LoVo (cell line): ENCODE measurements around the gene ZCCHC14.
A peak's percentile ranks its signal among the peaks of the same experiment; 100 is the strongest.

ENCODE experiments used
- DNase-seq: peaks from one replicate; pipeline ENCODE4 v3.0.0-alpha.2; 2016; ENCODE audit warnings: low spot score

ZCCHC14 gene

DNA sequence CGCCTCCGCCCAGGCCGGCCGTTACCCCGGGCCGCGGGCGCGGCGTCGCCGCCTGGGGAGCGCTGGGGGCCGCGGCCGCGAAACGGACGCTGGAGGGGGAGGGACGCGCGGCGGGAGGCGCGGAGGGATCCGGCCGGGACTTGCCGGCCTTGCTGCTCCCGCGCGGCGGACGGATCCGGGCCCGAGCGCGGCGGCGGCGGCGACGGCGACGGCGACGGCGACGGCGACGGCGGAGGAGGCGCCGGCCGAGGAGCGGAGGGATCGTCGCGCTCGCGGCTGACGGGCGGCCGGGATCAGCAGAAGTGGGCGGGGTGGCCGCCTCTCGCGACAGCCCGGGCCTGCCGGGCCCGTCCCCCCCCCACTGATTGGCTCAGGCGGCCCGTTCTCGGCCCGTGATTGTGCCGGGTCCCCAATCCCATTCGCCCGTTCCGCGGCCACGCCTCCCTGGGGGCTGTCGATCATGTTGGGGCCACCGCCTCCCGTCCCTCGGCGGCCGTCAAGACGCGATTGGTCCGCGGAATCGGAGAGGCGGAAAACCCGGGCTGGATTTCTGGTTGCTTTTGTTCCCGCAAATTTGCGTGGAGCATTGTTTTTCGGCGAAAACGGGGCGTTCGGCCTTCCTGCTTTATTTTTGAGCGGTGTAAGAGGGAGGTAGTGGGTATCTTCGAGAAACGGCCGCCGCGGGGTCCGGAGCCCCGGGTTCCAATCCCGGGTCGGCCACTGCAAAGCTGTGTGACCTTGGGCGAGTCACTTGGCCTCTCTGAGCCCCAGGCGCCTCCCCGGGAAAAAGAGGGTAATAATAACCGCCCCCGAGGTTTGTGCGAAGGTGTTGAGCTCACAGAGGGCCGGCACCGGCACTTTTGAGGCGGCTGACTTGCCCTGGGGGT lies at the start of gene ZCCHC14:
ZCCHC14 (minus strand) TSS at position 304 of the 887 bp plus-strand sequence. CDS start 786 bp downstream, outside the sequence.
- peak; percentile 97 for DNase-seq

DNA sequence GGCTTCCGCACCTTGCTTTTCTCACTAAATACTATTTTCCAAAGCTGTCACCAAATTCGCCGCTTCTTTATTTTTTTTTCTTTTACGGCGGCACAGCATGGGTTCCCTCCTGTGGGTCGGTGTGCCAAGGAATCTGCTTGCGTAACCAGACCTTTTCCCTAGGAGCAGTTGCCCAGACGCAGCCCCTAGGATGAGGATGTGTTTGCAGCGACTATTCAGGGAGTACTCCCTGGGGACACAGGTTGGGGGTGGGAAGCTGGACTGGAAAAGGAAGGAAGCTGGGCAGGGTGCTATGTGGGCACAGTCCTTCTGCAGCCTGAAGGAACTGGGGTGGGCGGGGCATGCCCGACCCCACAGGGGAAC lies 49.0 kb upstream of the ZCCHC14 start:
- no peak for DNase-seq

DNA sequence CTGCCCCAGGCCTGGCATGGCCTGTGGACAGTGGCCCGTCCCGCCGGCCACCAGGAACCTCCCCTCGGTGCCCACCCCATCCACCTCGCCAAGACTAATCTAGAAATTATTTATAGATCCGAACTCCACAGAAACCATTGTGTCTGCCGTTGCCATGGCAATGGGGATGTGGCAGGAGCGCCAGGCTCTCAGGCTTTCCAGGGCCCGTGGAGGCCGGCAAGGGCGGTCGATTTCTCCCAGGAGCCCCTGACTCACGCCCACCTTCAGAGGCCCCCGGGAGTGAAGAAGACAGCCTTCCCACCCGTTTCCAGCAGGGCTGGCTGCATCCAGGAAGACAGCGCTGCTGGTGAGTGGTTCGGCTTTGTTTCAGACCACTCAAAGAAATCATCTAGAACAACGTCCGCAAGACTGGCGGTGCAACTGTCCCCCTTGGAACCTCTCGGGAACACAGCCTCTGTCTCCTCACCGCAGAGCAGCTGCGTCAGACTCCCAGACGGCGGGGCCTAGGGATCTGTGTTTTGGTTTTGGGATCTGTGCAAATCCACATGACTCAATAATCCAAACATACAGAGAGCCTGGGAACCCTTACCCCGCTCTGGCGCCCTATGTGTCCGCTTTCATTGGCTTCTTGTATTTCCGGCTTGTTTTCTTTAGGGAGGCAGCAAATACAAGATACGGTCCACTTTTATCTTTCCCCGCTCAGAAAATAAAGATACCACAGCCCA lies 48.5 kb upstream of the ZCCHC14 start:
- no peak for DNase-seq

DNA sequence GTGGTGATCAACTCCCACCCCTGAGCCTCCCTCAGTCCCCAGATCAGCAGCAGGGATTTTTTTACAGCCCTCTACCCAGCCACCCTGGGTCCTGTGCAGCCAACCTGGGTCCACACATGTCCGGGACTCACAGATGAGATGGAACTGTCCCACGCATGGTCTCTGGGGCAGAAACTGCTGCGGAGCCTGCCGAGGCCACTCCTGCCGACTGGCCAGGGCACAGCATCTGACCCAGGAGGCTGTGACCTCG lies 48.0 kb upstream of the ZCCHC14 start:
- no peak for DNase-seq

GRCh38 chr16:87540072-87540896 lies 47.5 kb upstream of the ZCCHC14 start:
- no peak for DNase-seq

DNA sequence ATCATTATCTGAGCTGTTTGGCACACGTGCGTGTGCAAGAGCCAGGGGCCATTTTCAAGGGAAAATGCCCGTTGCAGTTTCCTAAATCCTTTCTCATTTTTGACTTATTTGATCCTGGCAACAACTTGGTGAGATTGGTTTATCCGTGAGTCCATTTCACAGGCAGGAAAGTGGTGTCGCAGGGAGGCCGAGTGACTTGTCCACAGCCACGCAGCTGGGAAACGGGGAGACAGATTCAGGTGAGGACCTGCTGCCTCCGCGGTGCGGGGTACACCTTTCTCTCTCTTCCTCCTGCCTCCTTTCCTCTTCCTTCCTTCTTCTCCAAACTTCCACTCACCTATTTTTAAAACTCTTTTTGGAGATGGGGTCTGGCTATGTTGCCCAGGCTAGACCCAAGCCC lies 46.3 kb upstream of the ZCCHC14 start:
- DNase-seq, result no peak

- no peak for DNase-seq
Measured at GRCh38 chr16:87538594-87538993, 45.8 kb upstream of the ZCCHC14 start.

DNA sequence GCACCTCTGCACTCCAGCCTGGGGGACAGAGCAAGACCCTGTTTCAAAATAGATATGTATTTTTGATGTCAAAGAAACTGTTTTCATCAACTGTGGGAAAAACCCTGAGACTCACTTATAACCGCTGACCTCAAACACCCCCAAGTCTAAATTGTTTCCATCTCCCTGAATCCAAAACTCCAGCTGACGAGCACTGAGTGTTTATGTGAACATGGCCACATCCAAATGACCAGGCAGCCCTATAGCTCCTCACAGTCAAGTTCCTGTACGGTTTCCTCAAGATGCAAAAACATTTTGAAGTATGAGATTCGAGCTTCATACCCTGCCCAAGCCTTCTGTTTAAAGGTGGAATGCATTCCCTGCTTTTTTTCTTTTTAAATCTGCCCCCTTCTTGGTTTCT lies 45.3 kb upstream of the ZCCHC14 start:
- DNase-seq, result no peak

DNA sequence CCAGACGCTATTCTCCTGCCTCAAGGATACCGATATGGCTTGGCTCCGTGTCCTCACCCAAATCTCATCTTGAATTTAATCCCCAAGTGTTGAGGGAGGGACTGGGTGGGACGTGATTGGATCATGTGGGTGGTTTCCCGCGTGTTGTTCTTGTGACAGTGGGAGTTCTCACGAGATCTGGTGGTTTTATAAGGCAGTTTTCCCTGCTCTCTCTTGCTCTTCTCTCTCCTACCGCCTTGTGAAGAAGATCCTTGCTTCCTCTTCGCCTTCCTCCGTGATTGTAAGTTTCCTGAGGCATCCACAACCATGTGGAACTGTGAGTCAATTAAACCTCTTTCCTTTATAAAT lies 43.9 kb upstream of the ZCCHC14 start:
- no peak for DNase-seq

DNA sequence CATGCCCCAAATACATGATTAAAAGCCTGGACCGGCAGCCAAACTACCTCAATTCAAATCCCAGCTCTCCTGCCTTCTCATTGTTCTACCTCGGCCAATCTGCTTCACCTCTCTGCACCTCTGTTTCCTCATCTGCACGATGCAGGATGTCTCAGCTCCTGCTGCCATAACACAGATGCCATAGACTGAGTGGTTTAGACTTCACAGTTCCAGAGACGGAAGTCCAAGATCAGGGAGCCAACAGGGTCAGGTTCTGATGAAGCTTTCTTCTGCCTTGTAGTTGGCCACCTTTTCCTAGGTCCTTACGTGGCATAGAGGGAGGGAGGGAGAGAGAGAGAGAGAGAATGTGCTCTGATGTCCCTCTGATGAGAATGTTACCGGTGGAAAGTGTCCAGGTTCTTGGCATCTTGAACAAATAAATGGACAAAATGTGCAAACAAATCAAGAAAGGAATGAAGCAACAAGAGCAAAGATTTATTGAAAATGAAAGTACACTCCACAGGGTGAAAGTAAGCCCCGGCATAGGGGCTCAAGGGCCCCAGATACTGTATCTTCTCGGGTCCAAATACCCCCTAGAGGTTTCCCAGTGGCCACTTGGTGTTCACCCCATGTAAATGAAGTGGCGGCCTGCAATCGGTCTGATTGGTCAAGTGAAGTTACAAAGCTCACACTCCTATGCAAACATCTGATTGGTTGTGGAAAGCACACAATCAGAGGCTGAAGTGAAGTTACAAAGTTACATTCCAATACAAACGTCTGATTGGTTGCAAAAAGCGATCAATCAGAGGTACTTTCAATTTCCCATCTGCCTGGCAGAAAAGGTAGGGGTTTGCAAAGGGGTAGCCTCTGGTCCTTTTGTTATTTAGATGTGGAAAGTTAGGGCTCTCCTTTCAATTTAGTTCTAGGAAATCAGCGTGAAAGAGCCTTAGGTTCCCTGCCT lies 43.3 kb upstream of the ZCCHC14 start:
- DNase-seq, result no peak

- no peak for DNase-seq
Measured at GRCh38 chr16:87535457-87535854, 42.6 kb upstream of the ZCCHC14 start.

DNA sequence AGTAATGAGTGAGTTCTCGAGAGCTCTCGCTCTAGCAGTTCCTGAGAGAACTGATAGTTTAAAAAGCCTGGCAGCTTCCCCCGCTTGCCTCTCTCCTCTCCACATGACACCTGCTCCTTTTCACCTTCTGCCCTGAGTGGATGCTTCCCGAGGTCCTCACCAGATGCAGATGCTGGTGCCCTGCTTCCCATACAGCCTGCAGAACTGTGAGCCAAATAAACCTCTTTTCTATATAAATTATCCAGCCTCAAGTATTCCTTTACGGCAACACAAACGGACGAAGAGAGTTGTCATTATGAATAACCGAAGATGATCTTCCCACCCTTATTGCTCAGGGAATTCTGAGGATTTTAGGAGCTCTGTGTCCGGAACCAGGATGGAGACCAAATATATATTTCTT lies 41.9 kb upstream of the ZCCHC14 start:
- DNase-seq, result no peak

DNA sequence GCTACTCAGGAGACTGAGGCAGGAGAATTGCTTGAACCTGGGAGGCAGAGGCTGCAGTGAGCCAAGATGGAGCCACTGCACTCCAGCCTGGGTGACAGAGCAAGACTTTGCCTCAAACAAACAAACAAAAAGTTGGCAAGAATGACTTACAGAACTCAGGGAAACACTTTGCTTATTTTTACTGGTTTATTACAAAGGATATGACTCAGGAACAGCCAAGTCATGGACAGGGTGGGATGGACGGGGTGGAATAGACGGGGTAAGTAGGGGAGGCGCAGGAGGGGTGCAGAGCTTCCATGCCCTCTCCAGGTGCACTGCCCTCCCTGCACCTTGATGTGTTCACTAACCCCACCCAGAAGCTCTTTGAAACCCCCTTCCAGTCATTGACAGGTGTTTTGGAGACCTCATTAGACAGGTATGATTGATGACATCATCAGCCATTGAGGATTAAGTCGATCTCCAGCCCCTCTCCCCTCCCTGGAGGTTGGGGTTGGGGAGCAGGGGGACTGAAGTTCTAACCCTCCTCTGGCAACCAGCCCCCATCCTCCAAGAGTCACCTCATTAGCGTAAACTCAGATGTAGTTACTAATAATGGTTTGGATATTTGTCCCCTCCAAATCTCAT lies 41.3 kb upstream of the ZCCHC14 start:
- no peak for DNase-seq

DNA sequence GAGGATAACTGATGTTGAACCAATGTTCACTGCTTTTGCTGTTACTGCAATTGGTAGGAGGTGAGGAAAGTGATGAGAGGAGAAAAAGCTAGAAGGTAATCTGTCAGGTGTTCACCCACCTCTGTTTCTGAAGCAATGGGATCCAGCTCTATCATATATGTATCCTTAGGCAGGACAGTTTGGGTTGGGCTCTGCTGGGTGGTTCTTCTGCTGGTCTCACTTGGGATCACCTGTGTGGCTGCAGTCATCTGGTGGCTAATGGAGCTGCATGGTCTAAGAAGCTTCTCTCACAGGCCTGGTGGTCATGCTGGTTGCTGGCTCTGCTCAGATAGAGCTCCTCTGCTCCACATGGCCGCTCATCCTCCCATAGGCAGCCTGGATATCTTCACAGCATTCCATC lies 40.2 kb upstream of the ZCCHC14 start:
- DNase-seq, result no peak

DNA sequence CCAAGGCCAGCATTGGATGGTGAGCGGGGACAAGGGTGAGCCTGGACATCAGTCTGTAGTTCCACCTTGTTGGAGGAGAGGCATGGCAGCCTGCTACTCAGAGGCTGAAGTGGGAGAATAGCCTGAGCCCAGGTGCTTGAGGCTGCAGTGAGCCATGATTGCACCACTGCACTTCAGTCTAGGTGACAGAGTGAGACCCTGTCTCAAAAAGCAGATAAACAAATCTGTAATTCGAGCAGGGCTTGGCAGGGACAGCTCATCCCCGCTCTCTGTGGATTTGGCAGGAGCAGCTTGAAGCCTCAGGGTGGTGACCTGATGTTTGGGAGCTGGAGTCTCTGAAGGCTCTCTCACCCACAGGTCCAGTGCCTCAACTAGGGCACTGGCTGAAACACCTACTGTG lies 38.6 kb upstream of the ZCCHC14 start:
- no peak for DNase-seq

DNA sequence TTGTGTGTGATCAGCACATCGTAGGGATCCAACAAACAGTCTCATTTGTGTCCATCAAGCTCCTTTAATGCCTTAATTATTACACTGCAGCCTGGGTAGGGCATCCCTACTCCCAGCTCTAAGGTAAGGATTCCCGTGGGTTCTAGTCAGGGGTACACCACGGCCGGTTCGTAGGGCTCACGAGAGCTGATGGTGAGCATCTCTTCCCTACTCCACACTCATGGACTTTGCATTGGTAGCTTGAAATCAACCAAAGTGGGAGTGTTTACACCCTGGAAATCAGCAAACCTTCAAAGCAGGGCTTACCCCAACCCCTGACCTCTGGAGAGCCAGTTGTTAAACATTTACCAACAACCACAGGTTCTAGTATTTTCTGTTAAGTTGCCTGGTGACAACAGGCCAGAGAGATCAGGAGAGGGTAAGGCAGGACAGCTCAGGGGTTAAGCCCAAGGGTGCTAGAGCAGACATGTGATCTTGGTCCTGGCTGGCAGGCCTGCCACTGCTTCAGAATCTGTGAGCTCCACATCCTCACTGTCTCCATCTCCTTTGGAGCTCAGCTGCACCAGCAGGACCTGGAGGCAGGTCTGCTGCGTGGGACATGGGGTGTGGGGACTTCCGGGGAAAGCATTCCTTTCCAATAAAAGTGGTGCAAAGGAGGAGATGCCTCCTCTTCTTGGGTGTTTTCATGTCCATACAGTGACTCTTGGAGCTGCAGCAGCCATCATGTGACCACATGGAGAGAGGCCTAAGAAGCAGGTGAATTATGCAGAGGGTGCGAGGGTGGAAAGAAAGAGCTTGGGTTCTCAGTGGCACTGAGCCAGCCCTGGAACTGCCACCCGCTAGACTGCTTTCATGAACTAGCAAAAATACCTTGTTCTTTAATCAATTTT lies 36.1 kb upstream of the ZCCHC14 start:
- no peak for DNase-seq

DNA sequence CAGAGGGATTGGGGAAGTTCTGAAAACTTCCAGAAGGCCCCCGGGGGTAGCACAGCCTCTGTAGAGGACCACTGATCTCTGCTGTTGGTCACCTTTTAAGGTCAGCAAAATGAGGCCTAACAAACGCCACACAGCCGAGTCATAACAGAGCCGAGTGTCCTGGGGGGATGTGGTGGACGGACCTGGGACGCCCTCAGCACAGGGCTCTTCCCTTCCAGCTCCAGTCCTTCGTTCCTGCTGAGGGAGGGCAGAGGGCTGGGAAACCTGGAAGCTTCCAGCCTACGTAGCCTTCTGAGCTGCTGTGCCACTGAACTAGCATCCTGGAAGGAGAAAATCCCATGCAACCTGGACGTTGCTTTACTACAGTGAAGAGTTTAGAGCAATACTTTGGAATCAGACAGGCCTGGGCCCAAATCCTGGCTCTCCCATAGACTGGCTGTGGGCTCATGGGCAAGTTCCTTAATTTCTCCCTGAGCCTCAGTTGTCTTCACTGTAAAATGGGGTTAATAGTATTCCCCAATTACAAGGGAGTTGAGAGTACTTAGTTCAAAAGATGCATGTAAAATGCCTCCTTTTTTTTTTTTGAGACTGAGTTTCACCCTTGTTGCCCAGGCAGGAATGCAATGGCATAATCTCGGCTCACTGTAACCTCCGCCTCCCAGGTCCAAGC lies 34.4 kb upstream of the ZCCHC14 start:
- DNase-seq, result no peak

DNA sequence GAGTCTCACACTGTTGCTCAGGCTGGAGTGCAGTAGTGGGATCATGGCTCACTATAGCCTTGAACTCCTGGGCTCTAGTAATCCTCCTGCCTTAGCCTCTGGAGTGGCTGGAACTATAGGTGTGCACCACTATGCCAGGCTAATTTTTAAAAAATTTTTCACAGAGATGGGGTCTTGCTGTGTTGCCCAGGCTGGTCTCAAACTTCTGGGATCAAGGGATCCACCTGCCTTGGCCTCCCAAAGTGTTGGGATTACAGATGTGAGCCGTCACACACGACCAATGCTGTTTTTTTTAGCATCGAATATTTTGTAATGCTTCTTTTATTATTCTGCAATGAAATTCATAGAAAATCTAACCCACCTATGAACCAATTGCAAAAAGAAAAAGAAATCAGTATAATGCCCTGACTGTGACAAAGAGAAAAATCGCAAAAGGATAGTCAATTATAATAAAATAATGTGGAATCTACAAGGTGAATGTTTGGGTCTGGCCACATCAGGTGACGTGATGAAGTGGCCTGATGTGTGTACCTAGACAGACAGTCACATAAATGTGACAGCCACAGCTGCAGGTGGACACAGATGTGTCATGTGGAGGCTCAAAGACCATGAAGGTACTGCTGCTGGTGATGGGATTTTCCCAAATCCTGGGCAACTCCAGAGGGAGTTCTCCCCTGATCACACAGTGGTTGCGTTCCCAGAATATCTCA lies 33.6 kb upstream of the ZCCHC14 start:
- no peak for DNase-seq

DNA sequence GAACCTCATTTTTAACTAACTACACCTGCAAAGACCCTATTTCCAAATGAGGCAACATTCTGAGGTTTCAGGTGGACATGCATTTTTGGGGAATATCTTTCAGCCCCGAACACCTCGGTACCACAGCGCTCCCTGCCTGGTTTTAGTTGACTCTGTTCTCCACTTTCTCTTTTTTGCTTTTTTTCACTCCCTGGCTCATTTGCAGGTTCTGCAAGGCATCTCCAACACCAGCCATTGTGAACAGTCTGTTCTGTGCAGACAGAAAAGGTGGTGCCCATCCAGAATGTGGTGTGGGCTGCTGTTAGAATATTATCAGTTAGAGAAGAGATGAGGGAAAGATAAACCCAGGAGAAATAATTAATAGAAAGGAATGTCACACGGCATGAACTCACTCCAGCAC lies 32.5 kb upstream of the ZCCHC14 start:
- DNase-seq, result no peak
